ENCODE data around the gene ASB1.

- TF ChIP-seq CTCF (conservative IDR thresholded peaks at IDR 0.05; ENCODE audit: low read depth, low read length) (no peak), EZH2 (IDR thresholded peaks at IDR 0.05; ENCODE audit: low read length, unreplicated experiment) (no peak)
Observed at GRCh38 chr2:238461916-238462315, 35.2 kb downstream of the ASB1 start.
